MCF 10A (cell line): ENCODE measurements around the gene HOXB8. TPM values are rescaled to one million over a fixed set of nuclear protein-coding genes. Genes with fewer than 3 reads are reported as not detected.

Experiments used
- BruUV-seq: library from RNA; stranded (reverse); fragments of 400-500 nt; replicated peaks from 2 replicates; lab custom pipeline; 2021; lab: Mats Ljungman, UMichigan
- CTCF ChIA-PET: fragments of 300-600 bp; sonication (Branson Sonifier 250); formaldehyde crosslinking; extraction: SDS; loops from one replicate; lab custom pipeline; 2021; ENCODE audit warnings: antibody characterized with exemption, inconsistent platforms; lab: Yijun Ruan, JAX
- POLR2A ChIA-PET: fragments of 300-600, 350-650 bp; sonication (Branson Sonifier 250); formaldehyde crosslinking; extraction: SDS; loops from one replicate; lab custom pipeline; 2020; ENCODE audit warnings: antibody characterized with exemption, inconsistent platforms; lab: Yijun Ruan, JAX
- DNase-seq: peaks from one replicate; pipeline ENCODE4 v3.0.0-alpha.2; 2018; ENCODE audit not compliant: unreplicated experiment
- H3K27ac Mint-ChIP-seq: one replicate; pipeline ENCODE4 v1.8.0; 2022; ENCODE audit warnings: mild to moderate bottlenecking, low read depth, mixed read lengths; ENCODE audit not compliant: unreplicated experiment
- H3K27me3 Mint-ChIP-seq: one replicate; pipeline ENCODE4 v1.8.0; 2022; ENCODE audit warnings: mixed read lengths; ENCODE audit not compliant: insufficient read depth, unreplicated experiment
- H3K36me3 Mint-ChIP-seq: one replicate; pipeline ENCODE4 v1.8.0; 2022; ENCODE audit warnings: mild to moderate bottlenecking, moderate library complexity, mixed read lengths; ENCODE audit not compliant: insufficient read depth, unreplicated experiment
- H3K4me1 Mint-ChIP-seq: one replicate; pipeline ENCODE4 v1.8.0; 2022; ENCODE audit warnings: mixed read lengths; ENCODE audit not compliant: insufficient read depth, unreplicated experiment
- H3K4me3 Mint-ChIP-seq: one replicate; pipeline ENCODE4 v1.8.0; 2022; ENCODE audit warnings: mild to moderate bottlenecking, moderate library complexity, mixed read lengths; ENCODE audit not compliant: unreplicated experiment
- H3K9me3 Mint-ChIP-seq: one replicate; pipeline ENCODE4 v1.8.0; 2022; ENCODE audit warnings: mixed read lengths; ENCODE audit not compliant: unreplicated experiment
- CTCF ChIP-seq: fragments of 200-600 bp; IDR thresholded peaks from one replicate; pipeline ENCODE4 v1.8.0; 2022; ENCODE audit warnings: antibody characterized with exemption, mild to moderate bottlenecking; ENCODE audit not compliant: unreplicated experiment
- intact Hi-C: fragments of 100-400 bp; cut with micrococcal nuclease; formaldehyde crosslinking; loops from 2 replicates; pipeline ENCODE4 v1.14.1; 2022
- total RNA-seq: library from RNA; stranded (reverse); gene quantifications from 2 replicates; pipeline ENCODE4 v1.2.3, GENCODE V29; 2022

HOXB8 gene
- total RNA-seq, 1 experiment from 2014 or later = not detected

DNA sequence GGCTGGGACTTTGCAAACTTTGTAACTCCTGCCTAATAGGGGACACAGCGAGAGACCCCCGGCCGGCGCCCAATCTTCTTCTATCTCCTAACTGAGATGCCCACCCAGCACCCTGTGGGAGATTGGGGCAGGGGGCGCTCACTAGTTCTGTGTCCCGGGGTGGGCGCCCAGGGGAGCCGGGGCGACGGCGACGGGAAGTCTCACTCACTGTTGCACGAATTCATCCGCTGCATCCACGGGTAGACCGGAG lies 17.6 kb downstream of the HOXB8 start:
- no peak for TF ChIP-seq CTCF
- Mint-ChIP-seq H3K4me1 (no peaks in the 10 kb centered on the region), H3K36me3 (no peaks in the 10 kb centered on the region), H3K9me3 (no peaks in the 10 kb centered on the region), H3K27ac (peak overlapping the region; percentile 46), H3K27me3 (peaks cover 56% of the 10 kb centered on the region), H3K4me3 (peak overlapping the region; percentile 66)
- DNase-seq = no peak
- no TSS peak for BruUV-seq
- intact Hi-C loops = no loop called here
- ChIA-PET POLR2A (no interaction called here), CTCF (interaction anchor here (0.7 kb wide), 1 partner anchor 205 kb away, joined by 3 read pairs; no protein-coding TSS in a partner anchor)

GRCh38 chr17:48596735-48597527 lies 18.2 kb downstream of the HOXB8 start:
- no TSS peak for BruUV-seq
- no peak for DNase-seq
- ChIA-PET POLR2A (no interaction called here), CTCF (interaction anchor here (0.7 to 0.8 kb wide), 2 partner anchors 118 to 205 kb away, joined by 3 to 4 read pairs; no protein-coding TSS in a partner anchor)
- intact Hi-C loops = no loop called here
- Mint-ChIP-seq H3K4me3 (peak overlapping the region; percentile 66), H3K27ac (peak overlapping the region; percentile 46), H3K4me1 (no peaks in the 10 kb centered on the region), H3K27me3 (peaks cover 50% of the 10 kb centered on the region), H3K9me3 (no peaks in the 10 kb centered on the region), H3K36me3 (no peaks in the 10 kb centered on the region)
- no peak for TF ChIP-seq CTCF

DNA sequence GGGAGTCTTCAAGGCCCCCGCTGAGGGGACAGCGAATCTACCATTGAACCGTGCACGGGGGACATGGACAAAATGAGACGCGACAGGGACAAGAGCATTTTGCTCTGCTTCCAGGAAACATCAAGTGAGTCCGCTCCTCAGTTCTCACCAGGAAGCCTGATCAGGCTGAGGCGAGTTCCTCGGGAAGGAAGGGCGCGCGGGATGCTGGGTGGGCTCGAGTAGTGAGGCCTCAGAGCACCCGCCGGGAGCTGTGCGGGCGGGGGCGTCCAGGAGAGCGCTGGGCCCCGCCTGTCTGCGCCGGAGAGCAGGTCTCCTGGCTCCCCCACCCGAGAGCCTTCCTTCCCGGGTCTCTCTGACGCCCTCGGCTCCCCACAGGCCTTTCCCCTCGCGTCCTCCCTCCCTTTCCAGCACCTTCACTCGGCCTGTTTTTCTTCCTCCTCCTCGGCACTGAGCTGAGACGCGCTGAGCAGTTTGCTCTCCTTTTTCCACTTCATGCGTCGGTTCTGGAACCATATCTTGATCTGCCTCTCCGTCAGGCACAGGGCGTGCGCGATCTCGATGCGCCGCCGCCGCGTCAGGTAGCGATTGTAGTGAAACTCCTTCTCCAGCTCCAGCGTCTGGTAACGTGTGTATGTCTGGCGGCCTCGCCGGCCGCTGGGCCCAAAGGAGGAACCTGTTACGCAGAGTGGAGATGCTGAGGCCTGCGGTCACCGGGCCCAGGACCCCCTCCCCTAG lies 18.9 kb downstream of the HOXB8 start:
- no TSS peak for BruUV-seq
- H3K4me3 Mint-ChIP-seq = no peak overlapping the region
- peaks cover 44% of the 10 kb centered on the region for H3K27me3 Mint-ChIP-seq
- DNase-seq = no peak
- intact Hi-C loops = loop anchor here (2.0 kb wide), 1 partner anchor 259 kb away; no protein-coding TSS in a partner anchor
- no peaks in the 10 kb centered on the region for H3K4me1 Mint-ChIP-seq
- no peaks in the 10 kb centered on the region for H3K9me3 Mint-ChIP-seq
- ChIA-PET POLR2A (no interaction called here), CTCF (interaction anchor here (0.6 to 0.8 kb wide), 2 partner anchors 117 to 775 kb away, joined by 3 to 4 read pairs; no protein-coding TSS in a partner anchor)
- TF ChIP-seq CTCF = no peak
- H3K36me3 Mint-ChIP-seq = no peaks in the 10 kb centered on the region
- H3K27ac Mint-ChIP-seq = no peak overlapping the region
